CD4-positive, alpha-beta T cell treated with Interleukin-15 for 4 hours (primary cell): ENCODE data around the gene PHLDB1.
"Not testable (repeated sequence)": the region's sequence is repeated elsewhere in the genome, so short reads cannot be mapped to it uniquely, and the experiment has no call there.

Source experiments
- DNase-seq: peaks from one replicate; pipeline ENCODE4 v3.0.0-alpha.2; 2020; ENCODE audit warnings: low spot score

Gene PHLDB1

GRCh38 chr11:118688339-118688738 is 80.9 kb downstream of the PHLDB1 start:
- DNase-seq: not testable (repeated sequence)

- DNase-seq: no peak
Observed at GRCh38 chr11:118688851-118689502, 81.6 kb downstream of the PHLDB1 start.

- no peak for DNase-seq
Observed at GRCh38 chr11:118689503-118689851, 82.1 kb downstream of the PHLDB1 start.

GRCh38 chr11:118689852-118690552 is 82.6 kb downstream of the PHLDB1 start:
- DNase-seq: peak; percentile 87

GRCh38 chr11:118690553-118691304 is 83.3 kb downstream of the PHLDB1 start:
- DNase-seq: no peak

GRCh38 chr11:118691926-118692830 is 84.8 kb downstream of the PHLDB1 start:
- peak; percentile 85 for DNase-seq

- no peak for DNase-seq
Observed at GRCh38 chr11:118694185-118694584, 86.8 kb downstream of the PHLDB1 start.

GRCh38 chr11:118694771-118695170 is 87.4 kb downstream of the PHLDB1 start:
- no peak for DNase-seq

- DNase-seq: no peak
Observed at GRCh38 chr11:118696673-118697226, 89.3 kb downstream of the PHLDB1 start.

GRCh38 chr11:118697346-118697745 is 89.9 kb downstream of the PHLDB1 start:
- no peak for DNase-seq

GRCh38 chr11:118699506-118700220 is 92.2 kb downstream of the PHLDB1 start:
- peak; percentile 78 for DNase-seq

- DNase-seq: no peak
Observed at GRCh38 chr11:118703563-118704106, 96.2 kb downstream of the PHLDB1 start.

- peak; percentile 51 for DNase-seq
Observed at GRCh38 chr11:118705111-118705741, 97.8 kb downstream of the PHLDB1 start.

- DNase-seq: no peak
Observed at GRCh38 chr11:118705791-118706545, 98.6 kb downstream of the PHLDB1 start.

GRCh38 chr11:118706546-118706825 is 99.1 kb downstream of the PHLDB1 start:
- no peak for DNase-seq
